GM12878 (cell line): ENCODE measurements around the gene C5. TPM values are rescaled to one million over a fixed set of nuclear protein-coding genes. Genes with fewer than 3 reads are reported as not detected.

ENCODE experiments used
- ATAC-seq: fragments of 200-7000 bp; cut with Tn5 transposase; 3 replicates; pipeline ENCODE4 v1.9.1; 2020; ENCODE audit warnings: mild to moderate bottlenecking, moderate library complexity
- BruUV-seq: library from RNA; stranded (reverse); fragments of 400-500 nt; replicated peaks from 2 replicates; lab custom pipeline; 2021; lab: Mats Ljungman, UMichigan
- CTCF ChIA-PET: fragments of 300-600 bp; sonication (Branson Sonifier 250); formaldehyde crosslinking; extraction: SDS; loops from one replicate; lab custom pipeline; 2021; ENCODE audit warnings: inconsistent platforms; lab: Yijun Ruan, JAX
- POLR2A ChIA-PET: fragments of 350-600 bp; formaldehyde crosslinking; extraction: SDS; loops from one replicate; lab custom pipeline; 2021; ENCODE audit warnings: inconsistent platforms; lab: Charles Lee
- RAD21 ChIA-PET: fragments of 300-600 bp; sonication (Branson Sonifier 250); formaldehyde crosslinking; loops from one replicate; lab custom pipeline; 2023; ENCODE audit warnings: antibody characterized with exemption; ENCODE audit not compliant: unreplicated experiment; lab: Charles Lee
- SMC1A ChIA-PET: fragments of 300-600 bp; sonication (Branson Sonifier 250); formaldehyde crosslinking; loops from one replicate; lab custom pipeline; 2023; ENCODE audit not compliant: unreplicated experiment, uncharacterized antibody; lab: Charles Lee
- DNase-seq: peaks from one replicate; pipeline ENCODE4 v3.0.0-alpha.2; 2011; ENCODE audit warnings: low read depth, low spot score
- FAIRE-seq: peaks from 3 replicates; lab custom pipeline; 2011; peaks lifted over from hg19 to GRCh38; lab: Jason Lieb, UNC
- H2AFZ ChIP-seq: 2 replicates; pipeline ENCODE4 v1.6.0; 2011; ENCODE audit warnings: low read depth, low read length, control low read depth; ENCODE audit not compliant: control insufficient read depth
- H3K27ac ChIP-seq: 2 replicates; pipeline ENCODE4 v1.5.1; 2011; ENCODE audit warnings: control low read depth; ENCODE audit not compliant: control insufficient read depth, insufficient read depth
- H3K27me3 ChIP-seq, 2 experiments: replicated peaks in 1 of 2; 2 replicates each; pipeline versions ENCODE4 v1.6.0 to v1.6.1; 2011; ENCODE audit warnings: low read length in 1 of 2; ENCODE audit not compliant: control insufficient read depth in 2 of 2, insufficient read depth in 2 of 2
- H3K36me3 ChIP-seq, 2 experiments: 2 replicates each; pipeline ENCODE4 v1.5.1; 2011; ENCODE audit warnings: low read length in 1 of 2; ENCODE audit not compliant: control insufficient read depth in 2 of 2, insufficient read depth in 2 of 2
- H3K4me1 ChIP-seq: 2 replicates; pipeline ENCODE4 v1.6.1; 2011; ENCODE audit warnings: mild to moderate bottlenecking, low read length, moderate library complexity, mixed read lengths; ENCODE audit not compliant: control insufficient read depth, insufficient read depth
- H3K4me2 ChIP-seq: 2 replicates; pipeline ENCODE4 v1.6.0; 2011; ENCODE audit warnings: control low read depth; ENCODE audit not compliant: control insufficient read depth, insufficient read depth
- H3K4me3 ChIP-seq: fragments of 200-600 bp; sonication (generic); 2 replicates; pipeline ENCODE4 v1.5.1; 2016
- H3K79me2 ChIP-seq: 2 replicates; pipeline ENCODE4 v1.6.0; 2011; ENCODE audit warnings: low read length; ENCODE audit not compliant: control insufficient read depth, insufficient read depth
- H3K9ac ChIP-seq: 2 replicates; pipeline ENCODE4 v1.8.0; 2011; ENCODE audit warnings: low read length, control low read depth, mixed read lengths; ENCODE audit not compliant: control insufficient read depth, insufficient read depth
- H3K9me3 ChIP-seq: replicated peaks from 3 replicates; pipeline ENCODE4 v1.5.1; 2011; ENCODE audit warnings: mild to moderate bottlenecking, low read length; ENCODE audit not compliant: control insufficient read depth, insufficient read depth
- H4K20me1 ChIP-seq: 2 replicates; pipeline ENCODE4 v1.6.0; 2011; ENCODE audit not compliant: control insufficient read depth, insufficient read depth
- BCL11A ChIP-seq: IDR thresholded peaks from 2 replicates; pipeline ENCODE4 v1.6.1; 2011; ENCODE audit warnings: low read depth, low read length
- CHD1 ChIP-seq: IDR thresholded peaks from 2 replicates; pipeline ENCODE4 v1.6.1; 2012; ENCODE audit warnings: low read depth, low read length, improper control_type of control experiment
- ETV6 ChIP-seq, 2 experiments: fragments of 450-650 bp in 1 of 2; IDR thresholded peaks in 1 of 2; conservative IDR thresholded peaks in 1 of 2; 2 replicates each; pipeline ENCODE4 v1.6.1; 2014; ENCODE audit warnings: antibody characterized with exemption in 1 of 2, borderline replicate concordance in 1 of 2, low read depth in 1 of 2, mild to moderate bottlenecking in 1 of 2, moderate library complexity in 1 of 2
- FOS ChIP-seq: IDR thresholded peaks from 3 replicates; pipeline ENCODE4 v1.6.1; 2011; ENCODE audit warnings: borderline replicate concordance; ENCODE audit not compliant: insufficient read length; ENCODE audit errors: extremely low read depth
- GABPA ChIP-seq: IDR thresholded peaks from 2 replicates; pipeline ENCODE4 v1.6.1; 2014; ENCODE audit warnings: antibody characterized with exemption, low read depth, mild to moderate bottlenecking, inconsistent platforms
- NR2C1 ChIP-seq: fragments of 450-650 bp; IDR thresholded peaks from 2 replicates; pipeline ENCODE4 v1.6.1; 2017; ENCODE audit warnings: antibody characterized with exemption, mild to moderate bottlenecking, moderate library complexity
- NRF1 ChIP-seq: conservative IDR thresholded peaks from 2 replicates; pipeline ENCODE4 v1.6.1; 2011; ENCODE audit warnings: mild to moderate bottlenecking, low read depth, low read length, improper control_type of control experiment
- POU2F2 ChIP-seq: IDR thresholded peaks from 3 replicates; pipeline ENCODE4 v1.6.1; 2011; ENCODE audit warnings: low read depth, mild to moderate bottlenecking, low read length, borderline replicate concordance
- RUNX3 ChIP-seq: IDR thresholded peaks from 2 replicates; pipeline ENCODE4 v1.6.1; 2012; ENCODE audit warnings: low read length, inconsistent platforms
- SIX5 ChIP-seq: IDR thresholded peaks from 2 replicates; pipeline ENCODE4 v1.6.1; 2011; ENCODE audit warnings: mild to moderate bottlenecking, low read depth, low read length, moderate library complexity; ENCODE audit not compliant: severe bottlenecking
- ZNF217 ChIP-seq: fragments of 450-650 bp; IDR thresholded peaks from 2 replicates; pipeline ENCODE4 v1.6.1; 2017; ENCODE audit warnings: antibody characterized with exemption, mild to moderate bottlenecking
- ZNF274 ChIP-seq: IDR thresholded peaks from one replicate; pipeline ENCODE4 v1.8.0; 2011; ENCODE audit not compliant: insufficient read length, insufficient read depth
- WGBS: methylation state at CpG from one replicate; pipeline ENCODE4 v1.1.6; 2016; ENCODE audit warnings: low lambda C conversion rate; ENCODE audit not compliant: insufficient replicate concordance, insufficient coverage; ENCODE audit errors: missing lambda C conversion rate; 5-methylcytosine and 5-hydroxymethylcytosine counted together
- in situ Hi-C: fragments of 300-500 bp; cut with MboI; formaldehyde crosslinking; loops from 9 replicates; pipeline ENCODE4 v1.14.3; 2018; ENCODE audit warnings: mixed read lengths
- intact Hi-C: fragments of 100-400 bp; cut with micrococcal nuclease; formaldehyde crosslinking; loops from one replicate; pipeline ENCODE4 v1.14.2; 2022; ENCODE audit not compliant: unreplicated experiment
- polyA plus RNA-seq, 11 experiments: library from polyadenylated mRNA; depleted of rRNA in 4 of 11; unstranded in 6 of 11; stranded (reverse) in 5 of 11; fragments of >200 nt; fragmentation: Nextera tagmentation in 4 of 11; fragmentation: Illumina TruSeq in 1 of 11; extraction: Ambion mirVana in 4 of 11; extraction: Trizol in 1 of 11; gene quantifications; 1 replicate in 1 of 11; 2 replicates in 10 of 11; pipeline versions ENCODE4 v1.2.1 to v1.2.3, GENCODE V29; 2011 to 2016; ENCODE audit warnings: inconsistent platforms in 2 of 11, missing spikeins in 2 of 11, low read depth in 1 of 11
- total RNA-seq, 4 experiments: library from RNA; depleted of rRNA in 3 of 4; stranded (reverse); fragments of >200 nt in 3 of 4; fragmentation: Illumina TruSeq in 1 of 4; extraction: Trizol in 1 of 4; gene quantifications; 2 replicates each; pipeline versions ENCODE4 v1.2.1 to v1.2.3, GENCODE V29; 2013 to 2021
- TF ChIP-seq, protein P1 (sequence below): fragments of 150-350 bp; IDR thresholded peaks from 2 replicates; pipeline ENCODE4 v1.6.1; 2016; ENCODE audit warnings: low read depth, low read length
- TF ChIP-seq, protein P2 (sequence below): IDR thresholded peaks from 2 replicates; pipeline ENCODE4 v1.6.1; 2012; ENCODE audit warnings: mild to moderate bottlenecking, low read depth, low read length
- TF ChIP-seq, protein P3 (sequence below): fragments of 450-650 bp; IDR thresholded peaks from 2 replicates; pipeline ENCODE4 v1.6.1; 2017; ENCODE audit warnings: mild to moderate bottlenecking

Gene C5
- total and polyA plus RNA-seq, 10 of the 15 experiments (the other 5 are each of a cell fraction or from before 2014, with no cell fraction given) = 0.39 to 2.2 (median 1.2) TPM

DNA sequence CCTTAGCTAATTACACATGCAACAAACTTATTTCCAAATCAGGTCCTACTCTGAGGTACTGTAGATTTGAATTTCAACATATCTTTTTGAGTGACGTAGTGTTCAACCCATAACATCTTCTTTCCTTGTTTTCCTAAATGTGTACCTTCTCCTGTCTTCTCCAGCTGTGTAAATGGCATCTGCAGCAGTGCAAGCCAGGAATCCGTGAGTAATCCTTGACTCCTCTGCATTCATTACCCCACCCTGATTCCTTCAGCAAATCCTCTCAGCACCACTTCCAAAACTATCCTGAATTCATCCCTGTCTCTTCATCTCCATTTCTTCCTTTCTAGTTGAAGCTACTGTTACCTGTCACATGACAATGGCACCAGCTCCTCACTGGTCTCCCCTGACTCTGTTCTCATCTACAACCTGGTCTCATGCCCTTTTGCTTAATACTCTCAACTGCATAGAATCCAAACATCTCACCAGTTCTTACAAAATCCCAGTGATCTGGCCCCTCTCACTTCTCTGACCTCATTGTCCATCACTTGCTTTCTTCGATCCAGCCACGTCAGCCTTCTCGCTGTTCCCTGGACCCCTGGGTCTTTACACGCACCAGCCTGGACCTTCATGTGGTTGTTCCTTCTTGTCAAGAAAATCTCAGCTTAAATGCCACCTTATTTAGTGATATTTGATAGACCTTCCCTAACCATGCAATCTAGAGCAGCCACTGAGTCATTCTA, 108.9 kb downstream of the C5 start:
- no peak overlapping the region for H2AFZ ChIP-seq
- WGBS = 83% methylated on average over 6 of the region's 6 CpGs
- intact Hi-C loops (no loop called here), in situ Hi-C loops (no loop called here)
- H3K27me3 ChIP-seq = no peaks in the 10 kb centered on the region
- FAIRE-seq (no peak), DNase-seq (no peak), ATAC-seq (no peak)
- no TSS peak for BruUV-seq
- ChIA-PET POLR2A (interaction anchor here (0.7 to 0.9 kb wide), 2 partner anchors 10 to 66 kb away, joined by 3 read pairs; no protein-coding TSS in a partner anchor), SMC1A (interaction anchor here (1.5 kb wide), 1 partner anchor 18 kb away, joined by 3 read pairs; no protein-coding TSS in a partner anchor), CTCF (interaction anchor here (0.6 to 8.2 kb wide), 2 partner anchors 39 to 73 kb away, joined by 3 to 70 read pairs; no protein-coding TSS in a partner anchor), RAD21 (no interaction called here)
- H3K9ac ChIP-seq = no peak overlapping the region
- H4K20me1 ChIP-seq = no peaks in the 10 kb centered on the region
- peaks cover 20% of the 10 kb centered on the region for H3K4me1 ChIP-seq
- no peak overlapping the region for H3K27ac ChIP-seq
- H3K9me3 ChIP-seq = no peaks in the 10 kb centered on the region
- H3K4me2 ChIP-seq = no peak overlapping the region
- H3K36me3 ChIP-seq = no peaks in the 10 kb centered on the region
- H3K4me3 ChIP-seq = no peak overlapping the region
- no peaks in the 10 kb centered on the region for H3K79me2 ChIP-seq
- TF ChIP-seq, protein P1, sequence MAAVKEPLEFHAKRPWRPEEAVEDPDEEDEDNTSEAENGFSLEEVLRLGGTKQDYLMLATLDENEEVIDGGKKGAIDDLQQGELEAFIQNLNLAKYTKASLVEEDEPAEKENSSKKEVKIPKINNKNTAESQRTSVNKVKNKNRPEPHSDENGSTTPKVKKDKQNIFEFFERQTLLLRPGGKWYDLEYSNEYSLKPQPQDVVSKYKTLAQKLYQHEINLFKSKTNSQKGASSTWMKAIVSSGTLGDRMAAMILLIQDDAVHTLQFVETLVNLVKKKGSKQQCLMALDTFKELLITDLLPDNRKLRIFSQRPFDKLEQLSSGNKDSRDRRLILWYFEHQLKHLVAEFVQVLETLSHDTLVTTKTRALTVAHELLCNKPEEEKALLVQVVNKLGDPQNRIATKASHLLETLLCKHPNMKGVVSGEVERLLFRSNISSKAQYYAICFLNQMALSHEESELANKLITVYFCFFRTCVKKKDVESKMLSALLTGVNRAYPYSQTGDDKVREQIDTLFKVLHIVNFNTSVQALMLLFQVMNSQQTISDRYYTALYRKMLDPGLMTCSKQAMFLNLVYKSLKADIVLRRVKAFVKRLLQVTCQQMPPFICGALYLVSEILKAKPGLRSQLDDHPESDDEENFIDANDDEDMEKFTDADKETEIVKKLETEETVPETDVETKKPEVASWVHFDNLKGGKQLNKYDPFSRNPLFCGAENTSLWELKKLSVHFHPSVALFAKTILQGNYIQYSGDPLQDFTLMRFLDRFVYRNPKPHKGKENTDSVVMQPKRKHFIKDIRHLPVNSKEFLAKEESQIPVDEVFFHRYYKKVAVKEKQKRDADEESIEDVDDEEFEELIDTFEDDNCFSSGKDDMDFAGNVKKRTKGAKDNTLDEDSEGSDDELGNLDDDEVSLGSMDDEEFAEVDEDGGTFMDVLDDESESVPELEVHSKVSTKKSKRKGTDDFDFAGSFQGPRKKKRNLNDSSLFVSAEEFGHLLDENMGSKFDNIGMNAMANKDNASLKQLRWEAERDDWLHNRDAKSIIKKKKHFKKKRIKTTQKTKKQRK = no peak
- TF ChIP-seq GABPA (no peak), ZNF274 (no peak), RUNX3 (no peak), FOS (no peak), BCL11A (no peak), ZNF217 (no peak), SIX5 (no peak), NR2C1 (no peak), POU2F2 (no peak), NRF1 (no peak), ETV6 (conservative IDR thresholded peaks at IDR 0.05 in 1 of 2, IDR thresholded peaks at IDR 0.05 in 1 of 2; ENCODE audit: borderline replicate concordance in 1 of 2, low read depth in 1 of 2) (no peak), CHD1 (no peak)
- TF ChIP-seq, protein P2, sequence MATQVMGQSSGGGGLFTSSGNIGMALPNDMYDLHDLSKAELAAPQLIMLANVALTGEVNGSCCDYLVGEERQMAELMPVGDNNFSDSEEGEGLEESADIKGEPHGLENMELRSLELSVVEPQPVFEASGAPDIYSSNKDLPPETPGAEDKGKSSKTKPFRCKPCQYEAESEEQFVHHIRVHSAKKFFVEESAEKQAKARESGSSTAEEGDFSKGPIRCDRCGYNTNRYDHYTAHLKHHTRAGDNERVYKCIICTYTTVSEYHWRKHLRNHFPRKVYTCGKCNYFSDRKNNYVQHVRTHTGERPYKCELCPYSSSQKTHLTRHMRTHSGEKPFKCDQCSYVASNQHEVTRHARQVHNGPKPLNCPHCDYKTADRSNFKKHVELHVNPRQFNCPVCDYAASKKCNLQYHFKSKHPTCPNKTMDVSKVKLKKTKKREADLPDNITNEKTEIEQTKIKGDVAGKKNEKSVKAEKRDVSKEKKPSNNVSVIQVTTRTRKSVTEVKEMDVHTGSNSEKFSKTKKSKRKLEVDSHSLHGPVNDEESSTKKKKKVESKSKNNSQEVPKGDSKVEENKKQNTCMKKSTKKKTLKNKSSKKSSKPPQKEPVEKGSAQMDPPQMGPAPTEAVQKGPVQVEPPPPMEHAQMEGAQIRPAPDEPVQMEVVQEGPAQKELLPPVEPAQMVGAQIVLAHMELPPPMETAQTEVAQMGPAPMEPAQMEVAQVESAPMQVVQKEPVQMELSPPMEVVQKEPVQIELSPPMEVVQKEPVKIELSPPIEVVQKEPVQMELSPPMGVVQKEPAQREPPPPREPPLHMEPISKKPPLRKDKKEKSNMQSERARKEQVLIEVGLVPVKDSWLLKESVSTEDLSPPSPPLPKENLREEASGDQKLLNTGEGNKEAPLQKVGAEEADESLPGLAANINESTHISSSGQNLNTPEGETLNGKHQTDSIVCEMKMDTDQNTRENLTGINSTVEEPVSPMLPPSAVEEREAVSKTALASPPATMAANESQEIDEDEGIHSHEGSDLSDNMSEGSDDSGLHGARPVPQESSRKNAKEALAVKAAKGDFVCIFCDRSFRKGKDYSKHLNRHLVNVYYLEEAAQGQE = no peak
- TF ChIP-seq, protein P3, sequence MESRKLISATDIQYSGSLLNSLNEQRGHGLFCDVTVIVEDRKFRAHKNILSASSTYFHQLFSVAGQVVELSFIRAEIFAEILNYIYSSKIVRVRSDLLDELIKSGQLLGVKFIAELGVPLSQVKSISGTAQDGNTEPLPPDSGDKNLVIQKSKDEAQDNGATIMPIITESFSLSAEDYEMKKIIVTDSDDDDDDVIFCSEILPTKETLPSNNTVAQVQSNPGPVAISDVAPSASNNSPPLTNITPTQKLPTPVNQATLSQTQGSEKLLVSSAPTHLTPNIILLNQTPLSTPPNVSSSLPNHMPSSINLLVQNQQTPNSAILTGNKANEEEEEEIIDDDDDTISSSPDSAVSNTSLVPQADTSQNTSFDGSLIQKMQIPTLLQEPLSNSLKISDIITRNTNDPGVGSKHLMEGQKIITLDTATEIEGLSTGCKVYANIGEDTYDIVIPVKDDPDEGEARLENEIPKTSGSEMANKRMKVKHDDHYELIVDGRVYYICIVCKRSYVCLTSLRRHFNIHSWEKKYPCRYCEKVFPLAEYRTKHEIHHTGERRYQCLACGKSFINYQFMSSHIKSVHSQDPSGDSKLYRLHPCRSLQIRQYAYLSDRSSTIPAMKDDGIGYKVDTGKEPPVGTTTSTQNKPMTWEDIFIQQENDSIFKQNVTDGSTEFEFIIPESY = no peak
